Measurements from ENCODE around the gene RASD1.

DNA sequence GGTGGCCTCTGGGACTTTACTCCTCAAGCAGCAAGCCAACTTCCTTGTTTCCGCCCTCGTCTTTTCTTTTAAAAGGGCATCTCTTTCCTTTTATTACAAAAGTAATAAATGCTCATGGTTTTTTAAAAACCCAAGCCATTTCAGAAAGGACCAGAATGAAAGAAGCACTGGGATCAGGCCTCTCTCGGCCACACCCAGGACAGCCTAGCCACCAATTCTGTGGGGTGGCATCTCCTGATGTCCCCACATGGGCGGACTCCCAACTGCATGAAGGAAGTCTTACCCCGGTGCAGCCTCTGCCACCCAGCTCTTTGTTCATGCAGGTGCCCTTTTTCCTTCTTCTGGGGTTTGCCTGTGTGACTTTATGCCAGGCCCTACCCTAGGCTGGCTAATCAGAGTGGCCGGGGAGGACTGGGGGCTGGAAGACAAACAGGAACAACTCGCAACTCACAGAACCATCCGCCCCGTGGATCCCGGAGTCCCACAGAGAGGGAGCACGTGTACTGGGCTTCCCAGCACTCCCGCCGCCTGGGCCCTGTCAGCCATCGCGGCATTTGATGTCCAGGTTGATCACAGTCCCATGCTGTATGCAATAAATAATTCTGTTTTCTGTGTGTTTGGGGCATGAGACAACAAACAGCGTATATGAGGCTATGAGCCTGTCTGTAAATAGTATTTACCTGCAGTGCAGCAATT, 2.6 kb upstream of the RASD1 start:
- no peak for TF ChIP-seq EZH2phosphoT487 (IDR thresholded peaks at IDR 0.05; ENCODE audit: insufficient read depth, low read depth)
- TF ChIP-seq EZH2 (IDR thresholded peaks at IDR 0.05; ENCODE audit: insufficient read depth, poor library complexity, severe bottlenecking): no peak
